CD4-positive, alpha-beta T cell treated with Interleukin-4 for 1 hour (primary cell): ENCODE data around the gene FZR1.

Source experiments
- DNase-seq, 2 donors: peaks; one replicate each; pipeline ENCODE4 v3.0.0-alpha.2; 2020 to 2022

Gene FZR1

DNA sequence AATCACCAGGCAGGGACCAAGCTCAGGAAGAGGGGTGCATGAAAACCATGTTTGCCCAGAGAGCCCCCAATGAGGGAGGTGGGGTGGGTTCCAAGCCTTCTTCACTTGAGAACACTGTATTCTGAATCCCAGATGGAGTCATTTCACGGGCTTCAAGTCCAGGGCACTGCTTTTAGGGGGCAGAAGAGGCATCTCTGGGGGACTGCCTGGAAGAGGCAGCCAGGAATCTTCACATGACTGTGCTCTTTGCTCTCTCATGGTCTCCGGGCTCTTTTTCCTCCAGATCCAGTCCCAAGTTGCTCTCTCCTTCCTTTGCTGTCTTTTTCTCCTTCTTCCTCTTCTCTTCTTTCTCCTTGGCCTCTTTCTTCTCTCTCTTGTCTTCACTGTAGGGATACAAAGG, 31.5 kb upstream of the FZR1 start:
- DNase-seq = no peak

DNA sequence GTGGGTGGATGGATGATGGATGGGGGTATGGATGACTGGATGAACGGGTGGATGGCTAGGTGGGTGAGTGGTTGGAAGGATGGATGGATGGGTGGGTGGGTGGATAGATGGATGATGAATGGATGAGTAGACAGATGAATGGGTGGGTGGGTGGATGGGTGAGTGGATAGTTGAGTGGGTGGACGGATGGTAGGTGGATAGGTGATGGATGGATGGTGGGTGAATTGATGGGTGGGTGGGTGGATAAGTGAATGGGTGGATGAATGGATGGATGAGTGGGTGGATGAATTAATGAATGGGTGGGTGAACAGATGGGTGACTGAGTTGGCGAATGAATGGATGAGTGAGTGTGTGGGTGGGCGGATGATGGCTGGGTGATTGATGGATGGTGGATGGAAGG, 30.7 kb upstream of the FZR1 start:
- no peak for DNase-seq

DNA sequence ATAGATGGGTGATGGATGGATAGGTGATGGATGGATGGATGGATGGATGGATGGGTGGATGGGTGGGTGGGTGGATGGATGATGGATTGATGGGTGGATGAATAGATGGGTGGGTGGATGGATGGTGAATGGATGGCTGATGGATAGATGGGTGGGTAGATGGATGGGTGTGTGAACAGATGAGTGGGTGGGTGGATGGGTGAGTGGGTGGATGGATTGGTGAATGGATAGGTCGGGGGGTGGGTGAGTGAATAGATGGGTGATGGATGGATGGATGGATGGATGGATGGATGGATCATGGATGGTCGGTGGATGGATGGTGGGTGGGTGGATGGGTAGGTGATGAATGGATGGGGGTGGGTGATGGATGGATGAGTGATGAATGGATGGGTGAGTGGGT, 29.3 kb upstream of the FZR1 start:
- DNase-seq = no peak

DNA sequence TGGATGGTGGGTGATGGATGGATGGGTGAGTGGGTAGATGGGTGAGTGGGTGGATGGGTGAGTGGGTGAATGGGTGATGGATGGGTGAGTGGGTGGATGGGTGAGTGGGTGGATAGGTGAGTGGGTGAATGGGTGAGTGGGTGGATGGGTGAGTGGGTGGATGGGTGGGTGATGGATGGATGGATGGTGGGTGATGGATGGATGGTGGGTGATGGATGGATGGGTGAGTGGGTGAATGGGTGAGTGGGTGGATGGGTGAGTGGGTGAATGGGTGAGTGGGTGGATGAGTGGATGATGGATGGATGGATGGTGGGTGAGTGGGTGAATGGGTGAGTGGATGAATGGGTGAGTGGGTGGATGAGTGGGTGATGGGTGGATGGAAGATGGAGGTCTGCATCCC, 28.6 kb upstream of the FZR1 start:
- no peak for DNase-seq

DNA sequence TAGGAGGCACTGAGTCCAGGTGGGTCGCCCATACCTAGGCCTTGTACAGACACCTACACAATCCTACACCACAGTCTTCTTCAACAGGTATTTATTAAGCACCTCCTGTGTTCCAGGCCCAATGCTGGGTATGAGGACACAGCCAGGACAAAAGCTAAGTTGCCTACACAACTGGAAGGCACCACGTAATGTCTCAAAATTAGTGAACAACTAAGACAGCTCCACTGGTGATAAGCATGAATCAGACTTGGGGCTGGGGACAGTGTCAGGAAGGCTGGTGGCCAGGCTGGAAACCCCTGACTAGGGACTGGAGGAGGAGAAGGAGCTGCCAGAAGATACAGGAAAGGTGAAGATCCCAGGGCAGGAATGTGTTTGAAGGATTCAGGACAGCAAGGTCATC, 28.2 kb upstream of the FZR1 start:
- DNase-seq = no peak

DNA sequence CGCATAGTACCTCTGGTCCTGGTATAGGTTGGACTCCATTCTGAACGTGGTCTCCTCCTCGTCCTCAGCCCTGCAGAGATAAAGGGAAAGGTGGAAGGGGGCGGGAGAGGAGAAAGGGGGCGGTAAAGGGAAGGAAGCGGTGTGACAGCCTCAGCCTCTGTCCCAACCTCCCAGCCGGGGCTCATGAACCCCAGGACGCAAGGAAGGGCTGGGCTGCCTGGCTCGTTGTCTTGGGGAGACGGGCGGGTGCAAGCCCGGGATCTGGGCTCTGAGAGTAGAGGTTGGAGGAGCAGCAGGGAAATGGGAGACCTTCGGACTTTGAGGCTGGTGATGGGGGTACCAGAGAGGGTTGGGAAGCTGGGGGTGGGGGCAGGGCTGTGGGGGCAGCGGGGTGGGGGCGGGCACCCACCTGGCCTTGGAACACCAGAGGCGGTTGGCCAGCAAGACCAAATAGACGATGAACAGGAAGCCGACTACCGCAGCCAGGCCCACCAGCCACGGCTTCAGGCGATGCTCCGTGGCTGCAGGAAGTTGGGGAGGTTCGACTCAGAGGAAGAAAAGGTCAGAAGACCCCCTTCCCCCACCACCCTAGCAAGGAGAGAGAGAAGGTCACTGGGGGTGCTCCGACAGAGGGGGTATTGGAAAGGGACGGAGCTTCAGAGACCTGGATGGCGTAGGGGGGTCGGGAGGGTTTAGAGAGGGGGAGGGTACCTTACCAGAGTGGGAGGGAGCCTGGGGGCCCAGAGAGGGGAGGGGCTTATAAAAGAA, 27.5 kb upstream of the FZR1 start:
- DNase-seq = peak; percentile 14 to 17

DNA sequence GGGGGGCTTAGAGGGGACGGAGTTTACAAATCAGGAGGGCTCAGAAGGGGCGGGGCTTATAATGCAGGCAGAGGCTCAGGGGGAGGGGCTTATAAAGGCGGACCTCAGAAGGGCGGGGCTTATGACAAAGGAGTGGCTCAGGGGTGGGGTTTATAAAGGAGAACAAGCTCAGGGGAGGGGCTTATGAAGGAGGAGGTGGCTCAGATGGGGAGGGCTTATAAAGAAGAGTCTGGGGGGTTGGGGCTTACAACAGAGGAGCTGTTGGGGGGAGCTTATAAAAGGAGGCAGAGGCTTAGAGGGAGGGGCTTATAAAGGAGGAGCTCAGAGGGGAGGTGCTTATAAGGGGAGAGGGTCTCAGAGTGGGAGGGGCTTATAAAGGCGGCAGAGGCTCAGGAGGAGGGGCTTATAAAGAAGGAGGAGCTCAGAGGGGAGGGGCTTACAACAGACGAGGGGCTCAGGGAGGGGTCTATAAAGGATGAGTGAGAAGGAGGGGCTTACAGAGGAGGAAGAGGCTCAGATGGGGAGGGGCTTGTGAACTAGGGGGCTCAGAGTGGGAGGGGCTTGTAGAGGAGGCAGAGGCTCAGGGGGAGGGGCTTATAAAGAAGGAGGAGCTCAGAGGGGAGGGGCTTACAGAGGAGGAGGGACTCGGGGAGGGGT, 26.8 kb upstream of the FZR1 start:
- peak; percentile 70 to 79 for DNase-seq

DNA sequence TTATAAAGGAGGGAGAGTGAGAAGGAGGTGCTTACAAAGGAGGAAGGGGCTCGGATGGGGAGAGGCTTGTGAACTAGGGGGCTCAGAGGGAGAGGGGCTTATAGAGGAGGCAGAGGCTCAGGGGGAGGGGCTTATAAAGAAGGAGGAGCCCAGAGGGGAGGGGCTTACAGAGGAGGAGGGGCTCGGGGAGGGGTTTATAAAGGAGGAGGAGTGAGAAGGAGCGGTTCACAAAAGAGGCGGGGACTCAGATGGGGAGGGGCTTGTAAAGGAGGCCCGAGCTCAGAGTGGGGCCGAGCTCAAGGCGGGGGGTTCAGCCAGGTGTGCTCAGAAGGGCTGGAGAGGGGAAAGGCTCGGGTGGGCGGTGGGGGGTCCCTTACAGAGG, 26.3 kb upstream of the FZR1 start:
- DNase-seq = peak; percentile 35 to 42

DNA sequence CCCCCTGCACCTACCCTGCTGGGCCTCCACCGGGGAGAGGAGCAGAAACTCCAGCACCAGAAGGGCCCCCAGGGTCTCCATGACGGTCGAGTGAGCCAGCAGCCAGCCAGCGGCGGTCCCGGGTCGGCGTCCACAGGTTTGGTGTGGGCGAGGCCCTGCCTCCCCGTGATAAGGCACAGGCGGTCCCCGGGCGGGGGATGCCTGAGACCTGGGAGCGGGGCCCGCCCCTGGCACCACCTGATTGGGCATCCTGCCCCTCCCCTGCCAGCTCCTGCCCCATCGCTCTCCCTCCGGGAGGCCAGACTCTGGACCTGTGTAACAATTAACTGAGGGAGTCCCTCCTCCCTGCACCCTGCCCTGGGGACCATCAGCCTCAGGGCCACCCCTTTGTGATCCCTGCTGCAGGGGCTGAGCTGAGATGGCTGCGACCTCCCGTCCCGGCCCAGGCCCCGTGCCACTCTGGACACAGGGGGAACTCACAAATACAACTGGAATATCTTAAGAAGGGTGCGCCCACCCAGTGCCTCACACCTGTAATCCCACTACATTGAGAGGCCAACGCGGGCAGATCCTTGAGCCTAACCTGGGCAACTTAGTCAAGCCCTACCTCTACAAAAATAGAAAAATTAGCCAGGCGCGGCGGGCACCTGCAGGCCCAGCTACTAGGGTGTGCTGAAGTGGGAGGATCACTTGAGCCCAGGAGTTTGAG, 25.6 kb upstream of the FZR1 start, which contains the start of gene SMIM24:
Gene SMIM24 (minus strand): TSS at position 143 of the 709 bp plus-strand sequence. CDS start 62 bp downstream, at position 81.
- no peak for DNase-seq

DNA sequence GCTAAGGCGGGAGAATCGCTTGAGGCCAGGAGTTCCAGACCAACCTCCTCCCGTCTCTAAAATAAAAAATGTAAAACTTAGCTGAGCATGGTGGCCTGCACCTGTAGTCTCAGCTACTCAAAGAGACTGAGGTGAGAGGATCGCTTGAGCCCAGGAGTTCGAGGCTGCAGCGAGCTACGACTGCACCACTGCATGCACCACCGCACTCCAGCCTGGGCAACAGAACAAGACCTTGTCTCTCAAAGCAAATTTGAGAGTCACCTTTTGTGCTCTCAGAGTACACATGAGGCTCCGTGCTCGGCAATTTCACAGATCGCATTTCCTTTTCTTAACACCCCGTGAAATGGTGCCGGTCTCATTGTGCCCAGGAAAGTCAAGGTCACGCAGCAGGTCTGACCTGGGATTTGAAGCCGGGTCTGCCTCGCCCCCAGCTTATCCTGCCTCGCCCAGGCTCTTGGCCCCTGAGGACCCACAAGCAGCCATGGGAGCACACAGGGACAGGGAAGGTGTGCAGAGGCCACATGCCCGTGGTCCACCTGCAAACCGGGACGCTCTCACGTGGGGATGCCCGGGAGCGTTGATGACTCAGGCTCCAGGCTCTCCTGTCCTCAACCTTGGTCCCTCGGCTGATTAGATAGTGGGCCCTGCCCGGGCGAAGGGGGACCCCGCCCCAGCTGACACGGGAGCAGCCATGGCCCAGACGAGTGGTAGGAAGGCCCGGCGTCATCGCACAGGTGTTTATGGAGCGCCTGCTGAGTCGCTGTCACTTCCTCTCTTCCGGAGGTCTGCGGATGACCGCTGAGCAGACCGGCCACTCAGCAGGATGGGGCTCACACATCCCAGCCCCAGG, 24.6 kb upstream of the FZR1 start:
- no peak for DNase-seq

DNA sequence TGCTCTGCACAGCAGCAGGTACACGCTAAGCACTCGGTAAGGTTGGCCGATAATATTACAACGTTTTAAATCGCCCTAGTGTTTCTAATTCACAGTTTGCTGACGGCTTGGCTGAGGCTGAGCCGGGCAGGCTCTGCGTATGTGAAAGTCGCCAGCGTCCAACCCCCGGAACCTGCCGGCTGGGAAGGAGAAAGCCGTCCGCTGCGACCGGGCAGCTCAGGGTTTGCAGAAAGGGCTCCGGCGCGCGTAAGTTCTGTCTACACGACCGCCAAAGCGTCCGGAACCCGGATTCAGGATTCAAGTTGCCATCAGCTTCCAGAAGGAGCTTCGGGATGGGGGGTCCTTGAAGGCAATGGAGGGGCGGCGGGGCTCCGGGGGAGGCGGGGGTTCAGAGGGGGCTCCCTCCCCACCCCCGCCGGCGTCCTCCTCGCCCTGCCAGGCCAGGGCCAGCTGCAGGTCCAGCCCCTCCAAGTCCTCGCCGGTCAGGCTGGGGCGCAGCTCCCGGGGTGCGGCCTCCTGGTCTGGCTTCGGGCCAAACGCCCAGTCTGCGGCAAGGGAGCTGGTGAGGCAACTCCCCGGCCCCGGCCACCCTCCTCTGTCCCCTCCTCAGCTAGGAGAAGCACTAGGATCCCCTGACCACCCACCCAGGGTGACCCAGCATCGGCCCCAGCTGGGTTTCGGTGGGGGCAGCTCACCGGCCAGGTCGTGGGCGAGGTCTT, 23.4 kb upstream of the FZR1 start:
- no peak for DNase-seq

DNA sequence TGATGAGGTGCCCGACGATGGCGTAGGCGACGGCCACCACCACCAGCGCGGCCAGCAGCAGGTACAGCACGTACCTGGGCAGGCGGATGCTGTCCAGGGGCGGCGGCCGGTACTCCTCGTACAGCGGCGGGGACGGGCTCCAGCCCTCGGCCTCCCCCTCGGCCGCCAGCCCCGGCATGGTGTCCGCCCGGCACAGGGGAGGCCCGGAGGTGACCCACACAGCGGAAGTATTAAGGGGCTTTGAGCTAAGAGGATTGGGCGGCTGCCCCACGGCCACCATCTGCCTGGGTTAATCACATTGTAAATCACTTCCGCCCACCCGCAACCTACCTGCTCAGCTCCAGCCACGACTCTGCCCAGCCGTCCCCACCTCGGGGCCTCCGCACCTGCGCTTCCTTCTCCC, 22.9 kb upstream of the FZR1 start, which contains the start of gene SMIM44:
Gene SMIM44 (minus strand): TSS at position 216 of the 403 bp plus-strand sequence. CDS start 38 bp downstream, at position 178.
- DNase-seq = no peak

DNA sequence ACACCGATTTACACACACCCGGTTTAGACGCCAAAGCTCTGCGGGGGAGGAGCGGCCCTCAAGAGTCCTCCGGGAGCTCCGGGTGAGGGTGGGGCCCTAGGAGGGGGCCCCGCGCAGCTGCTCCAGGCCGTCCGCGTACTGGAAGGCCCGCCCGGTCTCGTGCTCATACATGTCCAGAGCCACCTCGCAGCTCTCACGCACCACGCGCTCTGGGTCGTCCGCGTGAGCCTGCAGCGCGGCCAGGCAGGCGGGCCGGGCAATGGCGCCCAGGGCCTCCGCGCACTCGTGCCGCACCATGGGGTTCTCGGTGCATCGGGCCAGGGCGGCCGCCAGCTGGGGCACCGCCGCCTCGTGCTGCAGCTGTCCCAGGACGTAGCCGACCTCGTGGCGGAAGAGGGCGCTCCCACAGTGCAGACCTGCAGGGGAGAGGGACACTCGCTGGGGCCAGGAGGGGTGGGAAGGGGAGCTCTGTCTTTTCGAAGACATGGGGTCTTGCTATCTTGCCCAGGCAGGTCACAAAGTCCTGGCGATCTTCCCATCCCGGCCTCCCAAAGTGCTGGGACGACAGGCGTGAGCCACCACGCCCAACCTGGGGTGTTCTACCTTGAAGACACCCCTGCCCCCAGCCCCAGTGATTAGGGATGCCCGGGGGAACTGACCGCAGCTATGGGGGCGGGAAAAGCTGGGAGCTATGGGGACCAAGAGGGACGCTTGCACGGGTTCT, 14.6 kb upstream of the FZR1 start:
- no peak for DNase-seq

DNA sequence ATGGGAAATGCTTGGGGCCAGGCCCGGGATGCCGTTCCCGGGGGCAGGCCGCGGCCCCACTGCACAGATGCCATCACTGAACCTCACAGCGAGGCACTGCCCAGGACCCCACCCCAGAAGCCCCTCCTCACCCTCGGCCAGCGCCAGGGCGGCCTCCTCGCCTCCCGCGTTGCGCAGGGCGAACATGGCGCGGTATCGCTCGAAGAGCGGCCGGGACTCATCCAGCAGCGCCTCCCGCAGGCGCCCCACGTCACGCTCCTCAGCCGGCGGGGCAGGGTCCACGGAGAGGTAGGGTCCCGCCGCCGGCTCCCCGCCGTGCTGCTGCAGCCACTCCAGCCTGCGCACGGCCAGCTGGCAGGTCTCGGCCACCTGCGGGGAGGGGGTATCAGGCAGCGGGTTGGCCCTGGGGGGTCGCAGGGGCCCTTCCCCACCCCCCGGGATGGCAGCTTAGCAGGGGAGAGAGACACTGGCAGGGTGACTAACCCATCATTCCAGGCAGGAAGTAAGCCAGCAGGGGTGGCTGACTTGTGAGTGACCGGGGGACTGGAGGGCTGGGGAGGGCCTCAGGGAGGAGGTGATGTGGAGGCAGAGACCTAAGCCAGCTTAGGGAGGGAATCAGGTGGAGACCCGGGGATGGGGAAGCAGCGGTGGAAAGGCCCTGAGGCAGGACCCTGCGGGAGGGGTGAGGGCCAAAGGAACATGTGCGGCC, 13.8 kb upstream of the FZR1 start:
- DNase-seq = no peak

DNA sequence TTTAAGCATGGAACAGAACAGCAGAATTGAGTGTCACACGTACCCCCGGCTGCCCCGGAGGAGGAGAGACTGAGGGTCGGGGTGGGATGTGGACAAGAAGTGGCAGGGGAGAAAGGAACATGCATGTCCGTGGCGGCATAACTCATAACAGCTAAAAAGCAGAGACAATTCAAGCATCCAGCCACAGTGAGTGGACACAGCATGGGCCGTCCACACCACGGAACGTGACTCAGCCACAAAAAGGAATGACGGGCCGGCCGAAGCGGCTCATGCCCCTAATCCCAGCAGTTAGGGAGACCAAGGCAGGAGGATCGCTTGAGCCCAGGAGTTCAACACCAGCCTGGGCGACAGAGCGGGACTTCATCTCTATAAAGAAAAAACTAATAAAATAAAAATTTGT, 13.2 kb upstream of the FZR1 start:
- no peak for DNase-seq

DNA sequence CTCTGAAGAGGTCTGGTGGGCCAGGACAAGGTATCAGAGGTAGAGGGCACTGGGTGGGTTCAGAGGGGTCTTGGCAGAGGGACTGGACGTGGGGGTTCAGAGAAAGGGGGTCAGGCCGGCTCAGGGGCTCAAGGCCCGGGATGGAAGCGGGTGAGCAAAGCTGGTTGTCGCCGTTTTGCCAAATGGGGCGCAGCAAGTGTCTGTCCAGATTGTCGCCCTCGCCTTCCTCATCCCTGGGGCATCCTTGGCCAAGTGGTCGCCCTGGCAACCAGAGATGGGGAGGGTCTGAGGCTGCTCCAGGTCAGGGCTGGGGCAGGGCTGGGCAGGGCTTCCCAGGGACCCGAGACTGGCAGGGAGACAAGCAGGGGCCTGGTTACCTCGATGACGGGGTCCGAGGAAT, 12.5 kb upstream of the FZR1 start:
- no peak for DNase-seq

DNA sequence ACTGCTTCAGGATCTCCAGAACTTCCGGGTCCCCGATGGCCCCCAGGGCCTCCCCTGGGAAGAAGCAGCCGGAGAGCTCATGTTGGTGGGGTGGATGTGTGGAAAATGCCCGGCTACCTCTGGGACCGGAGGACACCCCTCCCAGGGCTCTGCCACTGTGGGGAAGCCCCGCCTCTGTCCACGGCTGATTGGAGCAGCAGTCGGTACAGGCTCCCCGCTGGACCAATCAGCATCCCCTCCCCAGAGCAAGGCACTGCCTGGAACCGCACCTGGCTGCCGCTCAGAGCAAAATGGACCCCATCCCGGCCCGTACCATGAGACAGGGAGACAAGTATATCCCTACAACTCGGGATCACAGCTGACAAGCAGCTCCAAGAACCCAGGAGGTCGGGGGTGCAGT, 12.1 kb upstream of the FZR1 start:
- DNase-seq = peak in 1 of 2 donors; percentile 41

DNA sequence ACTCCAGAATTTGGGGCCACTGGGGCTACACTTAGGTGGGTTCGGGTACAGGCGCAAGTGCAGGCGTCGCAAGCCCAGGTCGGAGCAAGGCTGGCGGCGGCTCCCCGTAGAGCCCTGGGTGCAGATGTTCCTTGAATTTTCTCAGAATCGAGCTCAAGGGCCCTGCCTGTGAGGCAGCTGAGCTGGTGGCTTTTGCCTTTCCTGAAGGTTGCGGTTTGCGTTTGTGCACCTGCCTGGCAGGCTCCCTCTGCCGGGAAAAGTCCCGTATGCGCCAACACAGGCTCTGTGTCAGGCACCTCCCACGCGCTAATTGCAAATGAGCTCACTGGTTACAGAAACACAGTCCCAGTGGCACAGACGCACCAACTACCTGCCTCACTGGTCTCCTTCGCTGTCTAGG, 11.6 kb upstream of the FZR1 start:
- DNase-seq = peak; percentile 35 to 62

DNA sequence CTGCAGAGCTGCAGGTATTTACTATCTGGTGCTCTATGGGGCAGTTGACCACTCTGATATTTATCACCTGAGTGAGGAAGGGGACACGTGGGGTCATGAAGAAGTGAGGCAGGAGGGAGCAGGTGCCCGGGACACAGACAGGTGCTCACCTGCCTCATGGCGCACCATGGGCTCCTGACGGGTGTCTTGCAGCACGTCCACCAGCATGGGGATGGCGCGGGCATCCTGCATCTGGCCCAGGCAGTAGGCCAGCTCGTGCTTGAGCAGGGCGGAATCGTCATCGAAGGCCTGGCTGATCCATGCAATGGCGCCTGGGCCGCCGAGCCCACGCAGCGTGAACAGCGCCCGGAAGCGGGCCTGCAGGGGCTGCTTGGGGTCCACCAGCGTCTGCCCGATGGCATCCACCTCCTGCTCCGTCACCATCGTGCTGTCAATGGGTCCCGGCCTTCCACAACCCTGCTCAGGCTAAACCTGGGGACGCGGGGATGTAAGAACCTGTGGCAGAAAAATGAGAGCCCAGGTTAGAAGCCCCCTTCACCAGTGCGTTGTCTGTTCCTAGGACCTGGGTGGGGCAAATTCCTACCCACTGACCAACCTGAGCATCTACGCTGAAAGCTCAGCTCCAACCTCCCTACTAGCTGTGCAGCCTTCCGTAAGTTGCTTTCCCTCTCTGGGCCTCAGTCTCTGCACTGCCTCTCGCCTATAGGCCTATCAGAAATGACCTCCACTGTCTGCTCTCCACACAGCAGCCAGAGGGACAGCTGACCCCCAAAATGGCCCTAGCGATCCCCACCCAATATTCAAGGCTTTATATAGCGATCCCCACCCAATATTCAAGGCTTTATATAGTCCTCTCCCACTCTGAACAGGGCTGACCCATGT, 9.5 kb upstream of the FZR1 start:
- no peak for DNase-seq
